Stimulated activated CD8-positive, alpha-beta memory T cell treated with anti-CD3 and anti-CD28 coated beads, Interleukin-7, amount 100 ng/mL, for 1 hour (primary cell): ENCODE measurements around the gene GDF15.
A peak's percentile ranks its signal among the peaks of the same experiment; 100 is the strongest.
"Not testable (repeated sequence)": the region's sequence is repeated elsewhere in the genome, so short reads cannot be mapped to it uniquely, and the experiment has no call there.

ENCODE experiments used
- DNase-seq, 2 donors: peaks; one replicate each; pipeline ENCODE4 v3.0.0-alpha.2; 2020; ENCODE audit warnings: low read depth in 2 of 2

GDF15 gene

GRCh38 chr19:18364277-18364825, 21.6 kb upstream of the GDF15 start:
- DNase-seq, result not testable (repeated sequence)

- no peak for DNase-seq
Measured at GRCh38 chr19:18364826-18365528, 21.0 kb upstream of the GDF15 start.

GRCh38 chr19:18366021-18366435, 19.9 kb upstream of the GDF15 start:
- DNase-seq, result no peak

DNA sequence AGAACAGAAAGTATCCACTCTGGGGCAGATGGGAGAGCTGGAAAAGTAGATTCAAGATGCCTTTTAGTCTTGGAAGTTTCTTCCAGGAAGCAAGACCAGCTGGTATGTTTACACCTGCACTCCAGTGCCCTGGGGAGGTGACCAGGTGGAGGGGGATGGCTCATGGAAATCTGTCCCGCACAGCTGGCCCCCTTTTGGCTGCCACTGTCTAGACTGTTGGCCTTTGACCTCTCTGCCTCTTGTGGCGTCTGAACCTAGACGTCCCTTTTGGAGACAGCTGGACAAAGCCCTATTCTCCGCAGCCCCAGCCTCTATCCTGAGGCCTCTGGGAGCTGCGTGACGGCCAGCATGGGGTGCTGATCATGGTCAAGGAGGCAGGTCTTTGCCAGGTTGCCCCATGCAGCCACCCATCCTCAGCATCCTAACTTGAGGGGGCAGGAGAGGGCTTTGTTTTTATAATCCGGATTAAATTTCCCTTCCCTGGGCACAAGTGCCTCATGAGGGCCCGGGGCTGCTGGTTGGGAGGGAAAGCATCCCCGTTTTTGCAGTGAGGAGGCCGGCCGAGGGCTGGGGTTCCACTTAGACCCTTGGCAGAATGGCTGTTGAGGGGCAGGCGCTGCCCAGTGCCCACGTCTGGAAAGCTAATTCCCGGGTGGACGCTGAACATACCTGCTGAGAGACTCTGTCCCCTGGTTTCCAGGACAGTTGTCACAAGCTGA, 17.3 kb upstream of the GDF15 start:
- no peak for DNase-seq

DNA sequence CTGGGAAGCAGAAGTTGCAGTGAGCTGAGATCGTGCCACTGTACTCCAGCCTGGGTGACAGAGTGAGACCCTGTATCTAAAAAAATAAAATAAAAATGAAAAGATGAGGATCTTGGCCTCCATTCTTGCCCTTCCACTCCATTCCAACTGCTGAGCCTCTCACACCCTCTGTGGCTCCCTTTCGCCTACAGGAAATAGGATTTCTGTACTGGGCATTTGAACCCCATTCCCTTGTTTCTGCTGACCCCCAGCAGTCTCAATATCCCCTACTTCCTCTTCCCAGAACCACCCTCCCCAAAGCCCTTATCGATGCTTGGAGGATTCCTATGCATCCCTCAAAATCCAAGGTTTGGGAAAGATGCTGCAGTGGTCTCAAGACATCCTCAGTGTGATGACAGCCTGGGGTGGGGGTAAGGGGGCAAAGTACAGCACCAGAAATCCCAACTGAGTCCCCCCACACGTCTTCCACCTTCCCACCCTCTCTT, 12.5 kb upstream of the GDF15 start:
- no peak for DNase-seq

DNA sequence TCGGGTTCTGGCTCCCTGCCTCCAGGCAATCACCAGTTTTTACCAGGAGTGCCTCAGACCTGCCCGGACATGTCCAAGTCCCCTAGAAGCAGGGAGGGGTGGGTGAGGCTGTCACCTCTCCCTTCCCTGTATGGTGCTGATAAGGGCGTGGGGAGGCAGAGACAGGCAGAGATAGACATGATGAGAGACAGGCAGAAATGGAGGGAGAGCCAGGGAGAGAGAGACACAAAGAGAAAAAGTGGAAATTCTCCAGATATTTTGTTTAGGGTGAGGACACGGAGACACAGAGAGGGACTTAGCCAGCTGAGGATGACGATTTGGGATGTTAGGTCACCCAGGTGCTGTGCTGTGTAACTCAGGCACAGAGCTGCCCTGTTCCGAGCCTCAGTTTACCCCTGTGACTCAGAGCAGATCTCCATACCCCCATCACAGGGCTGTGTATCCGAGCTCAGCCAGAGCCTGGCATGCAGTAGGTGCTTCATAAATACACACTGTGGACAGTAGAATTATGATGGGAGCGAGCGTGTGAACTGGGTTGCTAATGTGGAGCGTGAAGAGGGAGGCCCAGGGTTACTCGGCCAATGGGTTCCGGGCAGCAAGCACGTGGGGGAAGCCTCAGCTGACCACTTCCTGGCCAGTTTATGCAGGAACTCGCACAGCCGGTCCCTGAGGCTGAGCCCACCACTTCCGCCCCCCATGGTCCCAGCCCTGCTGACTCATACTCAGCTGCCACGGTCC, 11.9 kb upstream of the GDF15 start:
- peak in 1 of 2 donors; percentile 44 for DNase-seq

DNA sequence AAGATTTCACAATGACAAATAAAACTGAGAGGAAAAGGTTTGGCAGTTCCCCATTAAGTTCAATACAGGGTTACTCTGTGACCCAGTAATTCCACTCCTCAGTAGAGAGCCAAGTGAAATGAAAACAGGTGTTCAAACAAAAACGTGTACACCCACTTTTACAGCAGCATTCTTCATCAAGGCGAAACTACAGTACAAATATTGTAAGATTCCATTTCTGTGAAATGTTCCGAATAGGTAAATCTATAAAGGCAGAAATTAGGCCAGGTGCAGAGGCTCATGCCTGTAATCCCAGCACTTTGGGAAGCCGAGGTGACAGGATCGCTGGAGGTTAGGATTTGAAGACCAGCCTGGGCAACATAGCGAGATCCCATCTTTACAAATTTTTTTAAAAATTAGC, 8.9 kb upstream of the GDF15 start:
- no peak for DNase-seq

DNA sequence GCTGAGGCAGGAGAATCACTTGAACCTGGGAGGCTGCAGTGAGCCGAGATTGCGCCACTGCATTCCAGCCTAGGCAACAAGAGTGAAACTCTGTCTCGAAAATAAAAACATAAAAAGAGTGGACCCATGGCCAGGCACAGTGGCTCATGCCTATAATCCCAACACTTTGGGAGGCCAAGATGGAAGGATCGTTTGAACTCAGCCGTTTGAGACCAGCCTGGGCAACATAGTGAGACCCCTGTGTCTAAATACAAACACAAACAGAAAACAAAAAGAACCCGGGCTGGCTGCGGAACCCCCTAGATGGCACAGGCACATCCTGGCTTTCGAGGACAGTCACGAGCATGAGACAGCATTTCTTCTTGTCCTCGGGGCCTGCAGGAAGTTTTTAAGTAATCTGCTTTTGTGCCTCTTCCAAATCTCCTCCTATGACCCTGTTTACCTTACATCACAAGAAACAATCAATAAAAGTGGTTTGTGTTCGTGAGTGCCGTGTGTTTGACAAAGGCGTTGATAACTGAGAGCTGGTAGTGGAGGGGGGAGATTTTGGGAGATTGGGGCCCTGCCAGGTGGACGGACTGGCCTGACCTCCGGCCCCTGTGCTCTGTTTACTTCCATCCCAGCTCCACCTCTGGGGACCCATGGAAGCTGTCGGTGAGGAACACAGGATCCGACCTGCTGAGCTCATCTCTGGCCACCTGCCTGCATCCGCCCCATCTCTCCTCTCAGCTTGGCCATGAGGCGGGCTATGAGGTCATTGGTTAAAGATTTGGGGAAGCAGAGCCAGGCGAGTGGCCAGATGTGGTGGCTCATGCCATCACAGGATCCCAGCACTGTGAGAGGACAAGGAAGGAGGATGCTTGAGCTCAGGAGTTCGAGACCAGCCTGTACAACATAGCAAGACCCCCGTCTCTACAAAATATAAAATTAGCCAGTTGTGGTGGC, 5.9 kb upstream of the GDF15 start:
- no peak for DNase-seq

GRCh38 chr19:18380843-18381242, 5.1 kb upstream of the GDF15 start:
- DNase-seq, result no peak

- not testable (repeated sequence) for DNase-seq
Measured at GRCh38 chr19:18383622-18384021, 2.3 kb upstream of the GDF15 start.

GRCh38 chr19:18384775-18385174, 1.2 kb upstream of the GDF15 start:
- no peak for DNase-seq

- no peak for DNase-seq
Measured at GRCh38 chr19:18385359-18385674, 641 bp upstream of the GDF15 start.

DNA sequence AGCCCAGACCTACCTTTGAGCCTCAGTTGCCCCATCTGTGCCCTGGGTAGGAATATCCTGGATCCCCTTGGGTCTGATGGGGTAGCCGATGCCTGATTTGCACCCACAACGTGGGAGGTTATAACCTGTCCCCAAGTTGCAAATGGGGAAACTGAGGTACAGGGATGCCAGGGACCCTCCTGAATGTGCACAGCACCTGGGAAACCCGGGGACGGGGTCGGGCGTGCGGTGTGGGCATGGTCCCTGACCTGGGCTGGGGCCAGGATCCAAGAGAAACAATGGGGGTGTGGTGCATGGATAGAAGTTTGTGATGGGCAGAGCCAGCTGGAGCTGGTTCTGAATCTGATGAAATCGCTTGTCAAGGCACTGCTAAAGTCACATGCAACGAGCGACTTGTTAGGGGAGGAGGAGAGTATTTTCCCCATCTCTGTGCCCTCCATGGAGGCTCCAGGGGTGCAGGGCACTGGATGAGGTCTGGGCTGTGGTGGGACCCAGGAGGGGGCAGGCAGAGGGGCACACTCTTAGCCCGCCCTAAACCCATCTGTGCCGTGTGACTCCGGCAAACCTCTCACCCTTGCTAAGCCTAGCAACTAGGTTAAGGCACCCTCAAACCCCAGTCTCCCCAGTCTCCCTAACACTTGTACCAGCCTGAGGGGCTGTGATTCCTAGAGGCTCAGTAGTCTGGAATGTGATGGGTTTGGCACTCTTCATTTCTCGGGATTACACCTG, 749 bp downstream of the GDF15 start:
- no peak for DNase-seq

GRCh38 chr19:18388100-18388959, 2.4 kb downstream of the GDF15 start:
- DNase-seq, result peak; percentile 55 to 60

DNA sequence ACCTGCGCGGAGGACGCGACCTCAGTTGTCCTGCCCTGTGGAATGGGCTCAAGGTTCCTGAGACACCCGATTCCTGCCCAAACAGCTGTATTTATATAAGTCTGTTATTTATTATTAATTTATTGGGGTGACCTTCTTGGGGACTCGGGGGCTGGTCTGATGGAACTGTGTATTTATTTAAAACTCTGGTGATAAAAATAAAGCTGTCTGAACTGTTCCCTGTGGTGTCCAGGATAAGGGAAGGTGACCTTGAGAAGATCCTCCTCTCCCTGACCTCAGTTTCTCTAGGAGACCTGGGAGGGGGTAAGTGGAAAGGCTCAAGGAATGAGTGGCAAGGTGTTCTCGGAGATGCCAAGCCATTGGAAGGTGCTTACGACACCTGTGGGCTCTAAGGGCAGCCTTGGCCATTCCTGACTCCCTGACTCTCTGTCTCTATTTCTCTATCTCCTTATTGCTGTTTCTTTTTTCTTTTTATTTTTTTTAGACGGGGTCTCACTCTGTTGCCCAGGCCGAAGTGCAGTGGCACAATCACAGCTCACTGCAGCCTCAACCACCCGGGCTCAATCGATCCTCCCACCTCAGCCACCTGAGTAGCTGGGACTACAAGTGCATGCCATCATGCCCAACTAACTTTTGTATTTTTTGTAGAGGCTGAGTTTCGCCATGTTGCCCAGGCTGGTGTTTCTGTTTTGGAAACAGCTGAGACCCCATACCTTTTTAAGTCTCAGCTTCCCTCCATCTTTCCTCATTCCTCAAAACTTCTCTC, 3.2 kb downstream of the GDF15 start:
- no peak for DNase-seq

DNA sequence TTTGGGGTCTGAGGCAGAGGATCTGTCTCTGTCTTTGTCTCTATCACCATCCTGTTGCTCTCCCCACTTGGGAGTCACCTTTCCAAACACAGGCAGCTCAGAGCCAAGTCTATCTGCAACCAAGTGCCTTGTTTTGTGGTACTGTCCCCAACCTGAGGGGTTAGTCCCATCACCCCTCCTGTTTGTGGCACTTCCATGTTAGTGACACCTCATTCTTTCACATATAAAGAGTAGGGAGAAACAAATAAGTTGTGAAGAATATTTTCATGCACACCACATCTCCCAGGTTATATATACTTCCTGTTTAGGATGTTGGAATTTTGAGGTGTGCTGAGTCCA, 3.7 kb downstream of the GDF15 start:
- DNase-seq, result no peak

GRCh38 chr19:18390065-18390907, 4.3 kb downstream of the GDF15 start:
- no peak for DNase-seq

- DNase-seq, result no peak
Measured at GRCh38 chr19:18391509-18392075, 5.6 kb downstream of the GDF15 start.
